GM12878 (cell line): ENCODE results near the gene KDSR.

Source experiments
- CTCF ChIP-seq, 3 experiments: IDR thresholded peaks in 2 of 3; conservative IDR thresholded peaks in 1 of 3; 2 replicates each; pipeline ENCODE4 v1.5.1; 2011; ENCODE audit warnings: low read depth in 3 of 3, low read length in 3 of 3, mild to moderate bottlenecking in 3 of 3, control low read depth in 2 of 3, moderate library complexity in 2 of 3, inconsistent platforms in 1 of 3, mixed read lengths in 1 of 3; ENCODE audit not compliant: control insufficient read depth in 2 of 3, insufficient read depth in 1 of 3; ENCODE audit errors: extremely low read depth in 1 of 3
- CUX1 ChIP-seq: IDR thresholded peaks from 2 replicates; pipeline ENCODE4 v1.6.1; 2012; ENCODE audit warnings: improper control_type of control experiment, low read depth, low read length; ENCODE audit not compliant: insufficient replicate concordance
- EP300 ChIP-seq, 2 experiments: fragments of 150-350 bp in 1 of 2; IDR thresholded peaks; 2 replicates each; pipeline ENCODE4 v1.6.1; 2011 to 2012; ENCODE audit warnings: low read depth in 2 of 2, low read length in 2 of 2, borderline replicate concordance in 1 of 2, improper control_type of control experiment in 1 of 2, inconsistent platforms in 1 of 2; ENCODE audit not compliant: control insufficient read depth in 1 of 2
- ETV6 ChIP-seq, 2 experiments: fragments of 450-650 bp in 1 of 2; IDR thresholded peaks in 1 of 2; conservative IDR thresholded peaks in 1 of 2; 2 replicates each; pipeline ENCODE4 v1.6.1; 2014; ENCODE audit warnings: antibody characterized with exemption in 1 of 2, borderline replicate concordance in 1 of 2, low read depth in 1 of 2, mild to moderate bottlenecking in 1 of 2, moderate library complexity in 1 of 2
- EZH2 ChIP-seq: IDR thresholded peaks from 2 replicates; pipeline ENCODE4 v1.6.1; 2012; ENCODE audit warnings: low read depth, mild to moderate bottlenecking, control low read depth, inconsistent platforms, low read length, borderline replicate concordance; ENCODE audit not compliant: control insufficient read depth
- MLLT1 ChIP-seq: fragments of 450-650 bp; IDR thresholded peaks from 2 replicates; pipeline ENCODE4 v1.6.1; 2016; ENCODE audit warnings: mild to moderate bottlenecking
- NKRF ChIP-seq: fragments of 450-650 bp; conservative IDR thresholded peaks from 2 replicates; pipeline ENCODE4 v1.6.1; 2017; ENCODE audit warnings: mild to moderate bottlenecking, moderate library complexity
- POLR2A ChIP-seq: IDR thresholded peaks from 2 replicates; pipeline ENCODE4 v1.6.1; 2011; ENCODE audit warnings: low read depth, mild to moderate bottlenecking, low read length
- POLR2AphosphoS5 ChIP-seq: IDR thresholded peaks from 2 replicates; pipeline ENCODE4 v1.6.1; 2011; ENCODE audit warnings: mild to moderate bottlenecking, low read length, inconsistent platforms
- TARDBP ChIP-seq: IDR thresholded peaks from 2 replicates; pipeline ENCODE4 v1.6.1; 2016; ENCODE audit warnings: borderline replicate concordance
- TCF3 ChIP-seq: IDR thresholded peaks from 2 replicates; pipeline ENCODE4 v1.6.1; 2012; ENCODE audit warnings: low read depth, mild to moderate bottlenecking, low read length, borderline replicate concordance; ENCODE audit not compliant: insufficient read depth
- USF1 ChIP-seq: IDR thresholded peaks from 2 replicates; pipeline ENCODE4 v1.6.1; 2011; ENCODE audit warnings: borderline replicate concordance, low read depth, mild to moderate bottlenecking, moderate library complexity, mixed read lengths, low read length; ENCODE audit not compliant: insufficient read depth; ENCODE audit errors: extremely low read length
- YY1 ChIP-seq: IDR thresholded peaks from 2 replicates; pipeline ENCODE4 v1.6.1; 2011; ENCODE audit warnings: low read depth, mild to moderate bottlenecking, low read length
- ZNF274 ChIP-seq: IDR thresholded peaks from one replicate; pipeline ENCODE4 v1.8.0; 2011; ENCODE audit not compliant: insufficient read length, insufficient read depth

GRCh38 chr18:63298400-63299365, 68.3 kb downstream of the KDSR start:
- TF ChIP-seq POLR2A (no peak), TARDBP (no peak), CUX1 (no peak), USF1 (no peak), POLR2AphosphoS5 (no peak), ETV6 (conservative IDR thresholded peaks at IDR 0.05 in 1 of 2, IDR thresholded peaks at IDR 0.05 in 1 of 2; ENCODE audit: borderline replicate concordance in 1 of 2, low read depth in 1 of 2) (no peak), NKRF (no peak), EP300 (IDR thresholded peaks at IDR 0.05; ENCODE audit: borderline replicate concordance in 1 of 2, control insufficient read depth in 1 of 2, low read depth in 2 of 2, low read length in 2 of 2) (no peak), YY1 (no peak), CTCF (IDR thresholded peaks at IDR 0.05 in 2 of 3, conservative IDR thresholded peaks at IDR 0.05 in 1 of 3; ENCODE audit: control insufficient read depth in 2 of 3, extremely low read depth in 1 of 3, insufficient read depth in 1 of 3, low read depth in 3 of 3, low read length in 3 of 3) (no peak), ZNF274 (no peak), TCF3 (no peak), EZH2 (no peak), MLLT1 (peak; percentile 42; the same call in 1 of the 2 replicates)
